ENCODE results near the gene CEP164.

Gene CEP164

GRCh38 chr11:117411736-117412135 lies 84.1 kb downstream of the CEP164 start:
- Histone ChIP-seq H4K8ac (ENCODE audit: low read length) (no peak overlapping the region), H3K4me2 (ENCODE audit: low read length, poor library complexity, severe bottlenecking) (no peak overlapping the region), H3K4ac (ENCODE audit: low read depth in 1 of 2, low read length in 2 of 2) (no peak overlapping the region), H4K91ac (ENCODE audit: low read length) (no peak overlapping the region), H2AK5ac (ENCODE audit: low read length, severe bottlenecking) (no peak overlapping the region), H2BK12ac (ENCODE audit: low read length in 2 of 2) (no peak overlapping the region), H3K4me1 (ENCODE audit: control insufficient read depth, insufficient read depth, low read depth, low read length) (peaks cover 6% of the 10 kb centered on the region), H3K36me3 (ENCODE audit: control insufficient read depth in 1 of 2, insufficient read depth in 2 of 2, low read depth in 1 of 2, low read length in 2 of 2) (peaks cover 49 to 67% of the 10 kb centered on the region in 2 experiments), H3K9me3 (ENCODE audit: control insufficient read depth, low read length) (no peaks in the 10 kb centered on the region), H3K9ac (ENCODE audit: low read length) (no peak overlapping the region), H2BK120ac (ENCODE audit: low read depth, low read length) (no peak overlapping the region), H3K27me3 (ENCODE audit: control insufficient read depth in 1 of 2, insufficient read depth in 1 of 2, low read length in 2 of 2) (peaks cover 0 to 1% of the 10 kb centered on the region in 2 experiments), H2BK15ac (ENCODE audit: low read depth, poor library complexity, severe bottlenecking) (no peak overlapping the region), H3K79me1 (replicated peaks; ENCODE audit: low read length, poor library complexity, severe bottlenecking) (no peaks in the 10 kb centered on the region), H2AFZ (ENCODE audit: low read depth, low read length) (no peak overlapping the region), H3K18ac (ENCODE audit: low read depth in 1 of 2, low read length in 2 of 2) (no peak overlapping the region), H2BK5ac (ENCODE audit: low read depth, low read length, poor library complexity, severe bottlenecking) (no peak overlapping the region), H3K23ac (ENCODE audit: low read length in 2 of 2) (no peak overlapping the region), H3K27ac (ENCODE audit: low read length, poor library complexity, severe bottlenecking) (no peak overlapping the region), H3K4me3 (ENCODE audit: insufficient read depth in 1 of 2, low read depth in 1 of 2, low read length in 2 of 2) (no peak overlapping the region), H3K14ac (ENCODE audit: low read length in 2 of 2) (no peak overlapping the region)
- WGBS: 71% methylated on average over 9 of the region's 10 CpGs
- no peak for DNase-seq

- H4K8ac ChIP-seq (ENCODE audit: low read length): no peak overlapping the region
- no peak overlapping the region for H3K27ac ChIP-seq (ENCODE audit: low read length, poor library complexity, severe bottlenecking)
- no peaks in the 10 kb centered on the region for H3K79me1 ChIP-seq (replicated peaks; ENCODE audit: low read length, poor library complexity, severe bottlenecking)
- H3K14ac ChIP-seq (ENCODE audit: low read length in 2 of 2): no peak overlapping the region
- H2BK120ac ChIP-seq (ENCODE audit: low read depth, low read length): no peak overlapping the region
- WGBS: 87% methylated on average over 10 of the region's 10 CpGs
- no peaks in the 10 kb centered on the region for H3K9me3 ChIP-seq (ENCODE audit: control insufficient read depth, low read length)
- H2AFZ ChIP-seq (ENCODE audit: low read depth, low read length): no peak overlapping the region
- no peak overlapping the region for H3K4ac ChIP-seq (ENCODE audit: low read depth in 1 of 2, low read length in 2 of 2)
- peaks cover 49 to 67% of the 10 kb centered on the region in 2 experiments for H3K36me3 ChIP-seq (ENCODE audit: control insufficient read depth in 1 of 2, insufficient read depth in 2 of 2, low read depth in 1 of 2, low read length in 2 of 2)
- H3K9ac ChIP-seq (ENCODE audit: low read length): no peak overlapping the region
- peaks cover 6% of the 10 kb centered on the region for H3K4me1 ChIP-seq (ENCODE audit: control insufficient read depth, insufficient read depth, low read depth, low read length)
- H2BK15ac ChIP-seq (ENCODE audit: low read depth, poor library complexity, severe bottlenecking): no peak overlapping the region
- no peak overlapping the region for H2AK5ac ChIP-seq (ENCODE audit: low read length, severe bottlenecking)
- H2BK5ac ChIP-seq (ENCODE audit: low read depth, low read length, poor library complexity, severe bottlenecking): no peak overlapping the region
- H3K4me3 ChIP-seq (ENCODE audit: insufficient read depth in 1 of 2, low read depth in 1 of 2, low read length in 2 of 2): no peak overlapping the region
- H3K18ac ChIP-seq (ENCODE audit: low read depth in 1 of 2, low read length in 2 of 2): no peak overlapping the region
- no peak overlapping the region for H4K91ac ChIP-seq (ENCODE audit: low read length)
- H3K4me2 ChIP-seq (ENCODE audit: low read length, poor library complexity, severe bottlenecking): no peak overlapping the region
- H2BK12ac ChIP-seq (ENCODE audit: low read length in 2 of 2): no peak overlapping the region
- H3K23ac ChIP-seq (ENCODE audit: low read length in 2 of 2): no peak overlapping the region
- H3K27me3 ChIP-seq (ENCODE audit: control insufficient read depth in 1 of 2, insufficient read depth in 1 of 2, low read length in 2 of 2): peaks cover 3 to 6% of the 10 kb centered on the region in 2 experiments
- DNase-seq: no peak
These were observed 84.5 kb downstream of the CEP164 start for GRCh38 chr11:117412176-117412575.

- no peak overlapping the region for H3K23ac ChIP-seq (ENCODE audit: low read length in 2 of 2)
- no peak overlapping the region for H2BK12ac ChIP-seq (ENCODE audit: low read length in 2 of 2)
- no peak overlapping the region for H2BK15ac ChIP-seq (ENCODE audit: low read depth, poor library complexity, severe bottlenecking)
- H2BK5ac ChIP-seq (ENCODE audit: low read depth, low read length, poor library complexity, severe bottlenecking): no peak overlapping the region
- no peak overlapping the region for H2BK120ac ChIP-seq (ENCODE audit: low read depth, low read length)
- H4K8ac ChIP-seq (ENCODE audit: low read length): no peak overlapping the region
- WGBS: 89% methylated on average over 8 of the region's 8 CpGs
- no peak overlapping the region for H3K4me2 ChIP-seq (ENCODE audit: low read length, poor library complexity, severe bottlenecking)
- no peak for DNase-seq
- no peak overlapping the region for H2AFZ ChIP-seq (ENCODE audit: low read depth, low read length)
- peaks cover 7 to 11% of the 10 kb centered on the region in 2 experiments for H3K27me3 ChIP-seq (ENCODE audit: control insufficient read depth in 1 of 2, insufficient read depth in 1 of 2, low read length in 2 of 2)
- peaks cover 49 to 63% of the 10 kb centered on the region in 2 experiments for H3K36me3 ChIP-seq (ENCODE audit: control insufficient read depth in 1 of 2, insufficient read depth in 2 of 2, low read depth in 1 of 2, low read length in 2 of 2)
- H2AK5ac ChIP-seq (ENCODE audit: low read length, severe bottlenecking): no peak overlapping the region
- H3K4me1 ChIP-seq (ENCODE audit: control insufficient read depth, insufficient read depth, low read depth, low read length): peaks cover 6% of the 10 kb centered on the region
- H4K91ac ChIP-seq (ENCODE audit: low read length): no peak overlapping the region
- no peak overlapping the region for H3K4me3 ChIP-seq (ENCODE audit: insufficient read depth in 1 of 2, low read depth in 1 of 2, low read length in 2 of 2)
- no peak overlapping the region for H3K18ac ChIP-seq (ENCODE audit: low read depth in 1 of 2, low read length in 2 of 2)
- no peak overlapping the region for H3K14ac ChIP-seq (ENCODE audit: low read length in 2 of 2)
- no peaks in the 10 kb centered on the region for H3K9me3 ChIP-seq (ENCODE audit: control insufficient read depth, low read length)
- no peaks in the 10 kb centered on the region for H3K79me1 ChIP-seq (replicated peaks; ENCODE audit: low read length, poor library complexity, severe bottlenecking)
- no peak overlapping the region for H3K27ac ChIP-seq (ENCODE audit: low read length, poor library complexity, severe bottlenecking)
- H3K9ac ChIP-seq (ENCODE audit: low read length): no peak overlapping the region
- H3K4ac ChIP-seq (ENCODE audit: low read depth in 1 of 2, low read length in 2 of 2): no peak overlapping the region
These were observed 85.1 kb downstream of the CEP164 start for GRCh38 chr11:117412653-117413275.

- no peaks in the 10 kb centered on the region for H3K79me1 ChIP-seq (replicated peaks; ENCODE audit: low read length, poor library complexity, severe bottlenecking)
- no peak overlapping the region for H3K27ac ChIP-seq (ENCODE audit: low read length, poor library complexity, severe bottlenecking)
- H2AK5ac ChIP-seq (ENCODE audit: low read length, severe bottlenecking): no peak overlapping the region
- peaks cover 40 to 55% of the 10 kb centered on the region in 2 experiments for H3K36me3 ChIP-seq (ENCODE audit: control insufficient read depth in 1 of 2, insufficient read depth in 2 of 2, low read depth in 1 of 2, low read length in 2 of 2)
- H3K4me2 ChIP-seq (ENCODE audit: low read length, poor library complexity, severe bottlenecking): no peak overlapping the region
- H3K4me1 ChIP-seq (ENCODE audit: control insufficient read depth, insufficient read depth, low read depth, low read length): peaks cover 3% of the 10 kb centered on the region
- H3K23ac ChIP-seq (ENCODE audit: low read length in 2 of 2): no peak overlapping the region
- H3K4ac ChIP-seq (ENCODE audit: low read depth in 1 of 2, low read length in 2 of 2): no peak overlapping the region
- WGBS: over 99% methylated on average over 6 of the region's 7 CpGs
- no peak overlapping the region for H3K9ac ChIP-seq (ENCODE audit: low read length)
- no peak overlapping the region for H2BK15ac ChIP-seq (ENCODE audit: low read depth, poor library complexity, severe bottlenecking)
- no peak overlapping the region for H3K18ac ChIP-seq (ENCODE audit: low read depth in 1 of 2, low read length in 2 of 2)
- no peak overlapping the region for H3K4me3 ChIP-seq (ENCODE audit: insufficient read depth in 1 of 2, low read depth in 1 of 2, low read length in 2 of 2)
- DNase-seq: no peak
- H3K27me3 ChIP-seq (ENCODE audit: control insufficient read depth in 1 of 2, insufficient read depth in 1 of 2, low read length in 2 of 2): peaks cover 7 to 12% of the 10 kb centered on the region in 2 experiments
- no peak overlapping the region for H4K91ac ChIP-seq (ENCODE audit: low read length)
- H3K9me3 ChIP-seq (ENCODE audit: control insufficient read depth, low read length): no peaks in the 10 kb centered on the region
- H4K8ac ChIP-seq (ENCODE audit: low read length): no peak overlapping the region
- H3K14ac ChIP-seq (ENCODE audit: low read length in 2 of 2): no peak overlapping the region
- H2AFZ ChIP-seq (ENCODE audit: low read depth, low read length): no peak overlapping the region
- no peak overlapping the region for H2BK5ac ChIP-seq (ENCODE audit: low read depth, low read length, poor library complexity, severe bottlenecking)
- no peak overlapping the region for H2BK12ac ChIP-seq (ENCODE audit: low read length in 2 of 2)
- H2BK120ac ChIP-seq (ENCODE audit: low read depth, low read length): no peak overlapping the region
These were observed 86.0 kb downstream of the CEP164 start for GRCh38 chr11:117413616-117414015.

Measured in mesenchymal stem cell (in vitro differentiated cells and primary cell).